HepG2 (cell line): ENCODE measurements around the gene RAB35. TPM values are rescaled to one million over a fixed set of nuclear protein-coding genes. Genes with fewer than 3 reads are reported as not detected.

Experiments used
- BORCS8-MEF2B ChIP-seq: sonication (generic); formaldehyde crosslinking; IDR thresholded peaks from 2 replicates; pipeline ENCODE4 v1.8.0; 2022; ENCODE audit warnings: mild to moderate bottlenecking, missing genetic modification reagents
- DRAP1 ChIP-seq: IDR thresholded peaks from 2 replicates; pipeline ENCODE4 v1.6.1; 2016; ENCODE audit warnings: missing genetic modification reagents, missing compliant biosample characterization
- ELK4 ChIP-seq: sonication (generic); formaldehyde crosslinking; IDR thresholded peaks from 2 replicates; pipeline ENCODE4 v1.9.0; 2021; ENCODE audit warnings: missing genetic modification reagents, borderline replicate concordance
- ETV5 ChIP-seq: IDR thresholded peaks from 2 replicates; pipeline ENCODE4 v1.6.1; 2018; ENCODE audit warnings: missing biosample characterization, missing genetic modification reagents, inconsistent platforms, borderline replicate concordance
- GRHL1 ChIP-seq: sonication (generic); formaldehyde crosslinking; conservative IDR thresholded peaks from 2 replicates; pipeline ENCODE4 v1.8.0; 2022; ENCODE audit warnings: missing genetic modification reagents
- HDAC1 ChIP-seq: sonication (generic); formaldehyde crosslinking; IDR thresholded peaks from 2 replicates; pipeline ENCODE4 v1.5.1; 2020; ENCODE audit warnings: mild to moderate bottlenecking, missing genetic modification reagents
- HOXA3 ChIP-seq: sonication (generic); formaldehyde crosslinking; IDR thresholded peaks from 2 replicates; pipeline ENCODE4 v1.5.0; 2020; ENCODE audit warnings: missing genetic modification reagents
- MTA1 ChIP-seq: sonication (generic); formaldehyde crosslinking; IDR thresholded peaks from 2 replicates; pipeline ENCODE4 v1.4.0; 2020; ENCODE audit warnings: missing genetic modification reagents, mild to moderate bottlenecking, borderline replicate concordance
- MZF1 ChIP-seq: sonication (generic); formaldehyde crosslinking; IDR thresholded peaks from 2 replicates; pipeline ENCODE4 v1.8.1; 2023; ENCODE audit warnings: mild to moderate bottlenecking, missing genetic modification reagents, borderline replicate concordance
- NPAS2 ChIP-seq: sonication (generic); formaldehyde crosslinking; IDR thresholded peaks from 2 replicates; pipeline ENCODE4 v1.8.0; 2022; ENCODE audit warnings: mild to moderate bottlenecking, missing genetic modification reagents, borderline replicate concordance
- PBX3 ChIP-seq: sonication (generic); formaldehyde crosslinking; IDR thresholded peaks from 2 replicates; pipeline ENCODE4 v1.8.1; 2023; ENCODE audit warnings: missing genetic modification reagents, inconsistent platforms, borderline replicate concordance
- POLR2A ChIP-seq, 2 experiments: IDR thresholded peaks; 2 replicates each; pipeline ENCODE4 v1.6.1; 2011; ENCODE audit warnings: low read depth in 2 of 2, low read length in 2 of 2, mild to moderate bottlenecking in 1 of 2, moderate library complexity in 1 of 2; ENCODE audit not compliant: insufficient read depth in 1 of 2
- PRPF4 ChIP-seq: fragments of 200-400 bp; formaldehyde crosslinking; IDR thresholded peaks from 2 replicates; pipeline ENCODE4 v1.6.1; 2016; ENCODE audit warnings: low read length, low read depth; ENCODE audit not compliant: poor library complexity, severe bottlenecking
- SRF ChIP-seq: IDR thresholded peaks from 2 replicates; pipeline ENCODE4 v1.6.1; 2011; ENCODE audit warnings: mild to moderate bottlenecking, low read depth, low read length, moderate library complexity
- TMF1 ChIP-seq: sonication (generic); formaldehyde crosslinking; IDR thresholded peaks from 2 replicates; pipeline ENCODE4 v1.8.1; 2022; ENCODE audit warnings: low read depth, missing genetic modification reagents
- ZFP36L1 ChIP-seq: sonication (generic); formaldehyde crosslinking; IDR thresholded peaks from 2 replicates; pipeline ENCODE4 v1.8.0; 2022; ENCODE audit warnings: mild to moderate bottlenecking, missing genetic modification reagents, moderate library complexity
- ZNF18 ChIP-seq: sonication (generic); formaldehyde crosslinking; IDR thresholded peaks from 2 replicates; pipeline ENCODE4 v1.8.0; 2022; ENCODE audit warnings: mild to moderate bottlenecking, missing genetic modification reagents; ENCODE audit not compliant: insufficient replicate concordance
- ZNF678 ChIP-seq: sonication (generic); formaldehyde crosslinking; IDR thresholded peaks from 2 replicates; pipeline ENCODE4 v1.4.0; 2020; ENCODE audit warnings: mild to moderate bottlenecking, missing genetic modification reagents
- ZNF891 ChIP-seq: sonication (generic); formaldehyde crosslinking; IDR thresholded peaks from 2 replicates; pipeline ENCODE4 v1.5.0; 2020; ENCODE audit warnings: mild to moderate bottlenecking, missing genetic modification reagents
- polyA plus RNA-seq, 8 experiments: library from polyadenylated mRNA; depleted of rRNA in 3 of 8; stranded (reverse) in 7 of 8; unstranded in 1 of 8; fragments of >200 nt; fragmentation: Illumina TruSeq in 4 of 8; extraction: Trizol in 4 of 8; gene quantifications; 2 replicates each; pipeline versions ENCODE4 v1.2.1 to v1.2.3, GENCODE V29; 2011 to 2016; ENCODE audit warnings: low read depth in 4 of 8, missing spikeins in 1 of 8, mixed read lengths in 1 of 8; ENCODE audit not compliant: insufficient read depth in 1 of 8
- total RNA-seq, 5 experiments: library from RNA; depleted of rRNA; stranded (reverse); fragments of >200 nt; fragmentation: Illumina TruSeq; extraction: Trizol; gene quantifications; 2 replicates each; pipeline ENCODE4 v1.2.3, GENCODE V29; 2016; ENCODE audit warnings: low read depth in 1 of 5

The RAB35 gene
- total and polyA plus RNA-seq, 2 of the 13 experiments (the other 11 are each of a cell fraction or from before 2014, with no cell fraction given): 25.2 to 29.1 TPM

GRCh38 chr12:120116792-120117651 is 469 bp upstream of the RAB35 start (continued):
- TF ChIP-seq BORCS8-MEF2B (CRISPR knock-in tag) (peak; percentile 95), MTA1 (CRISPR knock-in tag) (peak; percentile 70; the same call in 1 of the 2 replicates), SRF (no peak), ZNF18 (peak; percentile 49), ETV5 (CRISPR knock-in tag) (peak; percentile 45), GRHL1 (CRISPR knock-in tag) (no peak), TMF1 (peak; percentile 91), PRPF4 (no peak), ZFP36L1 (CRISPR knock-in tag) (peak; percentile 82), ZNF891 (CRISPR knock-in tag) (peak; percentile 75), DRAP1 (0 out of 2 replicates have a peak, but pooled peaks have one; percentile 33), MZF1 (CRISPR knock-in tag) (no peak), ZNF678 (CRISPR knock-in tag) (0 out of 2 replicates have a peak, but pooled peaks have one; percentile 67), HOXA3 (peak; percentile 68), POLR2A (IDR thresholded peaks at IDR 0.05; ENCODE audit: insufficient read depth in 1 of 2, low read depth in 2 of 2, low read length in 2 of 2) (peak in 1 of 2 experiments; percentile 93; a peak in 2 of 4 replicates), PBX3 (peak; percentile 71; the same call in 1 of the 2 replicates), HDAC1 (CRISPR knock-in tag) (peak; percentile 66; the same call in 1 of the 2 replicates), ELK4 (CRISPR knock-in tag) (no peak), NPAS2 (CRISPR knock-in tag) (no peak)
